SK-MEL-5 (cell line): ENCODE data around the gene BCKDK. TPM values are rescaled to one million over a fixed set of nuclear protein-coding genes. Genes with fewer than 3 reads are reported as not detected.

ENCODE experiments used
- DNase-seq: peaks from one replicate; pipeline ENCODE4 v3.0.0-alpha.2; 2016; ENCODE audit warnings: low read depth, low spot score
- in situ Hi-C: cut with HindIII; loops from 2 replicates; pipeline ENCODE4 v1.10.0; 2016; ENCODE audit warnings: low sequenced_read_pairs, high pct_unique_total_duplicates, low pct_unique_long_range_greater_than_20kb
- total RNA-seq: library from RNA; depleted of rRNA; stranded (reverse); fragments of >200 nt; shearing (Covaris generic); gene quantifications from 2 replicates; pipeline ENCODE4 v1.2.3, GENCODE V29; 2014

BCKDK gene
- total RNA-seq, 1 experiment from 2014 or later = 23.6 TPM

- in situ Hi-C loops = no loop called here
- no peak for DNase-seq
These were observed 30.4 kb upstream of the BCKDK start for GRCh38 chr16:31077592-31078396.

- in situ Hi-C loops = no loop called here
- DNase-seq = no peak
These were observed 29.4 kb upstream of the BCKDK start for GRCh38 chr16:31078597-31079341.

GRCh38 chr16:31079342-31079944, 28.7 kb upstream of the BCKDK start:
- in situ Hi-C loops = no loop called here
- DNase-seq = no peak

- no peak for DNase-seq
- in situ Hi-C loops = no loop called here
These were observed 28.1 kb upstream of the BCKDK start for GRCh38 chr16:31080035-31080629.

GRCh38 chr16:31080756-31081419, 27.3 kb upstream of the BCKDK start:
- in situ Hi-C loops = no loop called here
- no peak for DNase-seq

GRCh38 chr16:31081428-31082351, 26.5 kb upstream of the BCKDK start:
- in situ Hi-C loops = no loop called here
- no peak for DNase-seq

- DNase-seq = no peak
- in situ Hi-C loops = no loop called here
These were observed 25.7 kb upstream of the BCKDK start for GRCh38 chr16:31082368-31083045.

GRCh38 chr16:31083081-31083480, 25.1 kb upstream of the BCKDK start:
- DNase-seq = no peak
- in situ Hi-C loops = no loop called here

- in situ Hi-C loops = no loop called here
These were observed 24.6 kb upstream of the BCKDK start for GRCh38 chr16:31083556-31083955.

GRCh38 chr16:31083981-31084380, 24.2 kb upstream of the BCKDK start:
- in situ Hi-C loops = no loop called here
- no peak for DNase-seq

More at GRCh38 chr16:31083556-31083955, 24.6 kb upstream of the BCKDK start:
- DNase-seq = no peak

- DNase-seq = no peak
- in situ Hi-C loops = no loop called here
These were observed 23.4 kb upstream of the BCKDK start for GRCh38 chr16:31084584-31085302.

- in situ Hi-C loops = no loop called here
- DNase-seq = no peak
These were observed 22.8 kb upstream of the BCKDK start for GRCh38 chr16:31085411-31085810.

GRCh38 chr16:31085873-31086628, 22.1 kb upstream of the BCKDK start:
- DNase-seq = no peak
- in situ Hi-C loops = no loop called here

GRCh38 chr16:31086629-31086906, 21.6 kb upstream of the BCKDK start:
- DNase-seq = no peak
- in situ Hi-C loops = no loop called here

- DNase-seq = no peak
- in situ Hi-C loops = no loop called here
These were observed 20.7 kb upstream of the BCKDK start for GRCh38 chr16:31087481-31087880.
